MG63 (cell line): ENCODE data around the gene ZNG1C. TPM values are rescaled to one million over a fixed set of nuclear protein-coding genes. Genes with fewer than 3 reads are reported as not detected.
"Not testable (repeated sequence)": the region's sequence is repeated elsewhere in the genome, so short reads cannot be mapped to it uniquely, and the experiment has no call there.

Experiments
- DNase-seq: peaks from one replicate; pipeline ENCODE4 v3.0.0-alpha.2; 2020
- H3K27me3 ChIP-seq: fragments of 250-450 bp; sonication (Bioruptor Pico); 2 replicates; pipeline ENCODE4 v1.5.1; 2020; ENCODE audit warnings: mild to moderate bottlenecking, moderate library complexity
- H3K36me3 ChIP-seq: fragments of 250-450 bp; sonication (Bioruptor Pico); 2 replicates; pipeline ENCODE4 v1.5.1; 2020; ENCODE audit warnings: mild to moderate bottlenecking, moderate library complexity
- H3K4me3 ChIP-seq: fragments of 250-450 bp; sonication (Bioruptor Pico); 2 replicates; pipeline ENCODE4 v1.5.1; 2020; ENCODE audit warnings: mild to moderate bottlenecking, moderate library complexity
- H3K9me3 ChIP-seq: fragments of 250-450 bp; sonication (Bioruptor Pico); 2 replicates; pipeline ENCODE4 v1.5.1; 2020; ENCODE audit warnings: mild to moderate bottlenecking, moderate library complexity
- total RNA-seq: library from RNA; depleted of rRNA; stranded (reverse); fragments of >200 nt; shearing (Covaris generic); gene quantifications from 2 replicates; pipeline ENCODE4 v1.2.3, GENCODE V29; 2014; ENCODE audit warnings: low replicate concordance; rRNA removed

The ZNG1C gene
- total RNA-seq, 1 experiment from 2014 or later: 6.0 TPM

- not testable (repeated sequence) for H3K36me3 ChIP-seq, H3K9me3 ChIP-seq, H3K27me3 ChIP-seq, H3K4me3 ChIP-seq, DNase-seq
Observed at GRCh38 chr9:68335935-68336334, 94.2 kb downstream of the ZNG1C start.

GRCh38 chr9:68336639-68337339 is 95.0 kb downstream of the ZNG1C start:
- DNase-seq: not testable (repeated sequence)

GRCh38 chr9:68338000-68338399 is 96.2 kb downstream of the ZNG1C start:
- H3K27me3 ChIP-seq, H3K36me3 ChIP-seq, H3K4me3 ChIP-seq, H3K9me3 ChIP-seq, DNase-seq: not testable (repeated sequence)

More at GRCh38 chr9:68336639-68337339, 95.0 kb downstream of the ZNG1C start:
- H3K27me3 ChIP-seq, H3K36me3 ChIP-seq, H3K9me3 ChIP-seq, H3K4me3 ChIP-seq: not testable (repeated sequence)

- not testable (repeated sequence) for DNase-seq, H3K9me3 ChIP-seq, H3K27me3 ChIP-seq, H3K4me3 ChIP-seq, H3K36me3 ChIP-seq
Observed at GRCh38 chr9:68342265-68343025, 100.7 kb downstream of the ZNG1C start.

- not testable (repeated sequence) for H3K27me3 ChIP-seq, H3K9me3 ChIP-seq, H3K36me3 ChIP-seq, H3K4me3 ChIP-seq, DNase-seq
Observed at GRCh38 chr9:68343242-68343641, 101.5 kb downstream of the ZNG1C start.

- not testable (repeated sequence) for DNase-seq, H3K4me3 ChIP-seq
Observed at GRCh38 chr9:68343992-68344391, 102.2 kb downstream of the ZNG1C start.

More at GRCh38 chr9:68343992-68344391, 102.2 kb downstream of the ZNG1C start:
- H3K36me3 ChIP-seq, H3K27me3 ChIP-seq, H3K9me3 ChIP-seq: not testable (repeated sequence)

Other genes starting within 250 kb of the ZNG1C start
- gene FOXD4L3, start 60.9 kb downstream of the ZNG1C start, total RNA-seq: not detected in 2 replicates
- 5.1 and 9.3 TPM in 2 replicates for gene PGM5, start 114.6 kb downstream of the ZNG1C start, total RNA-seq